Tibial artery (tissue), 4 donors: ENCODE measurements around the gene IBSP.

Experiments
- DNase-seq, 2 donors: peaks; one replicate each; pipeline ENCODE4 v3.0.0-alpha.2; 2019
- H3K27ac ChIP-seq, 2 donors: fragments of 200-600 bp; sonication (generic) in 1 of 2; 1 replicate in 1 of 2; 2 replicates in 1 of 2; pipeline ENCODE4 v1.5.1; 2018 to 2019; ENCODE audit warnings: mild to moderate bottlenecking in 1 of 2
- H3K27me3 ChIP-seq, 2 donors: fragments of 200-600 bp; sonication (generic) in 1 of 2; one replicate each; pipeline versions ENCODE4 v1.5.1 to v1.6.0; 2016 to 2019
- H3K36me3 ChIP-seq, 3 donors: fragments of 200-600 bp; sonication (generic) in 2 of 3; one replicate each; pipeline ENCODE4 v1.5.1; 2016 to 2019; ENCODE audit warnings: mild to moderate bottlenecking in 2 of 3
- H3K4me1 ChIP-seq, 4 donors: fragments of 200-600 bp; sonication (generic) in 2 of 4; 1 replicate in 3 of 4; 2 replicates in 1 of 4; pipeline ENCODE4 v1.5.1; 2016 to 2019
- H3K4me3 ChIP-seq, 2 donors: fragments of 200-600 bp; sonication (generic) in 1 of 2; 1 replicate in 1 of 2; 2 replicates in 1 of 2; pipeline ENCODE4 v1.5.1; 2018 to 2019; ENCODE audit warnings: mild to moderate bottlenecking in 2 of 2
- H3K9me3 ChIP-seq, 3 donors: fragments of 200-600 bp; sonication (generic) in 1 of 3; one replicate each; pipeline ENCODE4 v1.5.1; 2016 to 2019
- intact Hi-C: fragments of 100-400 bp; cut with DNase I; formaldehyde crosslinking; loops from one replicate; pipeline ENCODE4 v1.15.0; 2023; ENCODE audit warnings: low total_unique reads
- TF ChIP-seq, protein P1 (sequence below), 2 experiments: fragments of 200-600 bp in 1 of 2; fragments of 450-650 bp in 1 of 2; IDR thresholded peaks; one replicate each; pipeline ENCODE4 v1.5.1; 2017 to 2019; ENCODE audit warnings: antibody characterized with exemption in 2 of 2, mild to moderate bottlenecking in 1 of 2, moderate library complexity in 1 of 2

IBSP gene

DNA sequence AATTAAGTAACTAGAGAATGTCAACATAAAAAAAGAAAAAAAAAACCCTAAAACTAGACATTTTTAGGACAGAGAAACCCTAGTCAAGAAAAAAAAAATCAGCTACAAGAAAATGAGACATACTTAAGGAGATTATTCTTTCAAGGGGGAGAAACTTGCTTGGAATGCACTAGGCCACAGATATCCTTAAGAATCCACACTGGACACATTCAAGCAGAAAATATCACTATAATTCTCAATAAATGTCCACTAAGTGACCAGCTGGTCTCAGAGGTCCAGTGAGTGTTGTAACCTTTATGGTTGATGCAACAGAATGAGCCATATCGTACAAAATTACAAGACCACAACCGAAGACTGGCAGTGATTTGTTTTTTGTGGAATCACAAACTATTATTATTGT lies 15.6 kb upstream of the IBSP start:
- no peaks in the 10 kb centered on the region for H3K9me3 ChIP-seq
- H3K4me3 ChIP-seq = no peak overlapping the region
- no peak overlapping the region for H3K27ac ChIP-seq
- intact Hi-C loops = no loop called here
- H3K27me3 ChIP-seq = no peaks in the 10 kb centered on the region
- DNase-seq = no peak
- TF ChIP-seq, protein P1, sequence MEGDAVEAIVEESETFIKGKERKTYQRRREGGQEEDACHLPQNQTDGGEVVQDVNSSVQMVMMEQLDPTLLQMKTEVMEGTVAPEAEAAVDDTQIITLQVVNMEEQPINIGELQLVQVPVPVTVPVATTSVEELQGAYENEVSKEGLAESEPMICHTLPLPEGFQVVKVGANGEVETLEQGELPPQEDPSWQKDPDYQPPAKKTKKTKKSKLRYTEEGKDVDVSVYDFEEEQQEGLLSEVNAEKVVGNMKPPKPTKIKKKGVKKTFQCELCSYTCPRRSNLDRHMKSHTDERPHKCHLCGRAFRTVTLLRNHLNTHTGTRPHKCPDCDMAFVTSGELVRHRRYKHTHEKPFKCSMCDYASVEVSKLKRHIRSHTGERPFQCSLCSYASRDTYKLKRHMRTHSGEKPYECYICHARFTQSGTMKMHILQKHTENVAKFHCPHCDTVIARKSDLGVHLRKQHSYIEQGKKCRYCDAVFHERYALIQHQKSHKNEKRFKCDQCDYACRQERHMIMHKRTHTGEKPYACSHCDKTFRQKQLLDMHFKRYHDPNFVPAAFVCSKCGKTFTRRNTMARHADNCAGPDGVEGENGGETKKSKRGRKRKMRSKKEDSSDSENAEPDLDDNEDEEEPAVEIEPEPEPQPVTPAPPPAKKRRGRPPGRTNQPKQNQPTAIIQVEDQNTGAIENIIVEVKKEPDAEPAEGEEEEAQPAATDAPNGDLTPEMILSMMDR (IDR thresholded peaks at IDR 0.05) = no peak
- no peaks in the 10 kb centered on the region for H3K4me1 ChIP-seq
- H3K36me3 ChIP-seq = no peaks in the 10 kb centered on the region

DNA sequence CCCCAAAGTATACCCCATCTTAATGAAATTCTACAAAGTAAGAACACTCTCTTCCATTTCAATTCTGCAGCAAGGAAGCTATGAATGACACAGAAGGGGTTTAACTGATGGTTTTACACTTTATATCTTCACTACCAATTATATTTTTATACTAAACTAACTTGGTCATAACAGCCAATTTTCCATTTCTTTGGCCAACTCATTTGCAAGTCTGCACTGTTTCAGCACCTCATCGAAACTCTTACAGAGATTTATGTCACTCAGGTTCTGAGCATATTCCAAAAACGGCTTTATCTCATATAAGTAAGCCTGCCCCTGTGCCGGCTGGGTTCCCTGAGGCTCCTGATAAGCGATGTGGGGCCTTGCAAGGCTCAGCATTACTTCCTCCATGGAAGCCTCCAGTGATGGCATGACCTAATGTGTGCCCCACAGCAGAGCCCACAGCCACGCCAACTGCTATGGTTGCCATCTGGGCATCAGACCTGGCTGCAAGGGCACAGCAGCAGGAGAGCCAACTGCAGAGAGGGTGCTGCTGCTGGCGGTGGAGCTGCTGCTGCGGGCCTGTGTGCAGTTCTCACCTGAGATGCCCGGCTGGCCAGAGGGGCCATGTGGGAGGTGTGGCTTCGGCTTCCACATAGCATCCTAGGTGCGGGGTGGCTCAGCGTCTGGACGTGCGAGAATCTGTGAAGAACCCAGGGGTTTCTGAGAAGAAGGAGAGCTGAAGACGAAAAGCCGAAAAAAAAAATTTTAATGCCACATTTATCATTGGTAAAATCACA lies 13.4 kb upstream of the IBSP start:
- Histone ChIP-seq H3K9me3 (no peaks in the 10 kb centered on the region), H3K27me3 (no peaks in the 10 kb centered on the region), H3K4me3 (no peak overlapping the region), H3K4me1 (no peaks in the 10 kb centered on the region), H3K36me3 (no peaks in the 10 kb centered on the region), H3K27ac (no peak overlapping the region)
- TF ChIP-seq, protein P1 (IDR thresholded peaks at IDR 0.05) = no peak
- intact Hi-C loops = no loop called here
- no peak for DNase-seq

DNA sequence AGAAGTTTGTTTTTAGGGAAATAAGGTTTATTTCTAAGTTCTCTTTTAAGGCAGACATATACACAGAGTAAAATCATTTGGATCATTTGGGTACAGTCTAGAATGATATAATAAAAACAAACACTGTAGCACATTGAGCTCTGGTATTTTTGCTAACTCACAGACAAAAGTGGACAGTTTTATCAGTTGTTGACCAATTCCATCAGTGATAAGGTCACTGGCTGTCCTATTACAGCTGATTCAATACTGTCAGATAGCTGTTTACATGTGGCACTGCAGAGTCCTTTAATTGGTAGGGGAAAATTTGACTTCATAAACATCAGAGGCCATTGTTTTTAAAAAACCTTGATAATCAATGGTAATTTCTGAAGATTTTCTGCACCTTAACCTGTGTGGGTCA lies 3.5 kb downstream of the IBSP start:
- H3K9me3 ChIP-seq = no peaks in the 10 kb centered on the region
- no peak overlapping the region for H3K4me3 ChIP-seq
- H3K27ac ChIP-seq = no peak overlapping the region
- DNase-seq = no peak
- TF ChIP-seq, protein P1 (IDR thresholded peaks at IDR 0.05) = no peak
- no peaks in the 10 kb centered on the region for H3K27me3 ChIP-seq
- no peaks in the 10 kb centered on the region for H3K36me3 ChIP-seq
- no peaks in the 10 kb centered on the region for H3K4me1 ChIP-seq
- intact Hi-C loops = no loop called here

DNA sequence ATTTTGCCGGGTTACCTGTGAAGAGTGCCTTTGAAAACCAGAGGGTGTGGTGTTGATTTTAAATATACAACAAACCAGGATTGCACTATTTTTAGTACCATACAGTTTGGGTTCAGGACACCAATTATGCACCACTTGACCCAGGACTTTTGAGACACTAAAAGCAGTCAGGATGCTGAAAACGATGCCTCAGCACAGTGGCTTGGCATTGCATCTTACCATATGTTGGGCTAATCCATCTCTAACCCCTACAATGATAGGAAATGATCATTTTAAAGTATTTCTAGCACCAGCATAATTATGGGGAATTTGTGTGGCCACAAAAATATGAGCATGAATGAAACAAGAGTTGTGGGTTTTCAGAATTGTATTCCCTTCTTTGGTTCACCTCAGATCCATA lies 4.1 kb downstream of the IBSP start:
- TF ChIP-seq, protein P1 (IDR thresholded peaks at IDR 0.05) = no peak
- Histone ChIP-seq H3K27me3 (no peaks in the 10 kb centered on the region), H3K4me1 (no peaks in the 10 kb centered on the region), H3K9me3 (no peaks in the 10 kb centered on the region), H3K27ac (no peak overlapping the region), H3K36me3 (no peaks in the 10 kb centered on the region), H3K4me3 (no peak overlapping the region)
- intact Hi-C loops = no loop called here
- DNase-seq = no peak

DNA sequence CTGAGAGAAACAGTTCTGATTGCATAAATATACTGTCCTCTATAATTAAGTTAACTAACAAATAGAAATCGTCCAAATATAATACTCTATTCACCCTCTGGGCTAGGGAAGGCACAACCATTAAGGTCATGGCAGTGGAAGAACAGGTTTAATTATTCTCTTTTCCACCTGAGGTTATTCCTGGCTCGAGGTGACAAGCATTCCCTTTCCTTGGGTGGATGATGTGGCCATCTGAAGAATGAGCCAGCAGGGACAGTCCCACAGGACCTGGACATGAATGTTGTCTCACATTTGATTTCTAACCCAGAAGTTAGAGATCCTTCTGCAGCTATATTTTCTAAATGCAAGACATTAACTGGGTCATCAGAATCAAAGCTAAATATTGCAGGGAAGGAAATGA lies 5.5 kb downstream of the IBSP start:
- no peak overlapping the region for H3K27ac ChIP-seq
- no peaks in the 10 kb centered on the region for H3K9me3 ChIP-seq
- H3K4me1 ChIP-seq = no peaks in the 10 kb centered on the region
- DNase-seq = no peak
- TF ChIP-seq, protein P1 (IDR thresholded peaks at IDR 0.05) = no peak
- intact Hi-C loops = no loop called here
- no peaks in the 10 kb centered on the region for H3K27me3 ChIP-seq
- no peaks in the 10 kb centered on the region for H3K36me3 ChIP-seq
- H3K4me3 ChIP-seq = no peak overlapping the region
